ENCODE results near the gene PTPRD. TPM values are rescaled to one million over a fixed set of nuclear protein-coding genes. Genes with fewer than 3 reads are reported as not detected.

Gene PTPRD
- total RNA-seq, 2 experiments from 2014 or later = 0.03 TPM; not detected in 1

DNA sequence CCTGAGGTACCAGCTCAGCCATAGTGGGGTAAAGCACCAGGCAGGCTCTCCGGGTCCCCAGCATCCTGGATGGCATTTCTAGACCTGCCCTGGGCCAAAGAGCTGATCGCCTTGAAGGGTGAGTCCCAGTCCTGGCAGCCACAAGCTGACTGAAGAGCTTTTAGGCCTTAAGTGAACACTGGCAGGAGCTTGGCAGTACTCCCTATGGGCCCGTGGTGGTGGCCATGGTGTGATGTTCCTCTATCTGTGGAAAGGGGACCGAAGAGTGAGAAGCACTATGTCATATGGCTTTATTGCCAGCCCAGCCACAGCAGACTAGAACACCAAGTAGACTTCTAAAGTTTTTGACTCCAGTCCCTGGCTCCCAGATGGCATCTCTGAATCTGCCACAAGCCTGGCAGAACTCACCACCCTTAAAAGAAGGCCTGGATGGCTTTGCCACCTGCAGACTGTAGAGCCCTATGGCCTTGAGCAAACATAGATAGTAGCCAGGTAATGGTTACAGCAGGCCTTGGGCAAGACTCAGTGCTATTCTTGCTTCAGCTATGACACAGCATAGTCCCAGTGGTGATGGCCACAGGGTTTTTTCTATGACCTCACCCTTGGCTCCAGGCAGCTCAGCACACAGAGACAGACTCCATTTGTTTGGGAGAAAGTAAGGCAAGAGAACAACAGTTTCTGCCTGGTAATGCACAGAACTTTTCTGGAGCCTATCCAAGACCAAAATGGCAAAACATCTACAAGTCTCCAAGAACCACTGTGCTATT lies 2011.7 kb downstream of the PTPRD start:
- Histone ChIP-seq H3K79me2 (ENCODE audit: insufficient read depth, low read depth, low read length) (no peaks in the 10 kb centered on the region), H3K9me3 (ENCODE audit: low read length) (no peaks in the 10 kb centered on the region), H3K4me2 (ENCODE audit: low read length) (no peak overlapping the region), H4K20me1 (ENCODE audit: insufficient read depth, low read length) (no peaks in the 10 kb centered on the region), H3K4me3 (ENCODE audit: low read depth, low read length, poor library complexity, severe bottlenecking) (no peak overlapping the region), H3K4me1 (ENCODE audit: insufficient read depth, low read length, poor library complexity, severe bottlenecking) (no peaks in the 10 kb centered on the region), H3K36me3 (ENCODE audit: insufficient read depth, low read length) (no peaks in the 10 kb centered on the region), H2AFZ (ENCODE audit: low read length) (no peak overlapping the region), H3K27ac (ENCODE audit: low read depth, low read length, poor library complexity, severe bottlenecking) (no peak overlapping the region), H3K9me2 (ENCODE audit: insufficient read depth, low read length) (no peaks in the 10 kb centered on the region)
- intact Hi-C loops (cut with micrococcal nuclease; ENCODE audit: unreplicated experiment) = no loop called here
- no peak for DNase-seq (ENCODE audit: low spot score)
- ChIA-PET CTCF (ENCODE audit: unreplicated experiment) (no interaction called here), POLR2A (no interaction called here)
- no TSS peak for BruUV-seq (replicated peaks)
- no peak for TF ChIP-seq EZH2phosphoT487 (IDR thresholded peaks at IDR 0.05; ENCODE audit: borderline replicate concordance, low read depth, low read length)
- TF ChIP-seq, protein P1, sequence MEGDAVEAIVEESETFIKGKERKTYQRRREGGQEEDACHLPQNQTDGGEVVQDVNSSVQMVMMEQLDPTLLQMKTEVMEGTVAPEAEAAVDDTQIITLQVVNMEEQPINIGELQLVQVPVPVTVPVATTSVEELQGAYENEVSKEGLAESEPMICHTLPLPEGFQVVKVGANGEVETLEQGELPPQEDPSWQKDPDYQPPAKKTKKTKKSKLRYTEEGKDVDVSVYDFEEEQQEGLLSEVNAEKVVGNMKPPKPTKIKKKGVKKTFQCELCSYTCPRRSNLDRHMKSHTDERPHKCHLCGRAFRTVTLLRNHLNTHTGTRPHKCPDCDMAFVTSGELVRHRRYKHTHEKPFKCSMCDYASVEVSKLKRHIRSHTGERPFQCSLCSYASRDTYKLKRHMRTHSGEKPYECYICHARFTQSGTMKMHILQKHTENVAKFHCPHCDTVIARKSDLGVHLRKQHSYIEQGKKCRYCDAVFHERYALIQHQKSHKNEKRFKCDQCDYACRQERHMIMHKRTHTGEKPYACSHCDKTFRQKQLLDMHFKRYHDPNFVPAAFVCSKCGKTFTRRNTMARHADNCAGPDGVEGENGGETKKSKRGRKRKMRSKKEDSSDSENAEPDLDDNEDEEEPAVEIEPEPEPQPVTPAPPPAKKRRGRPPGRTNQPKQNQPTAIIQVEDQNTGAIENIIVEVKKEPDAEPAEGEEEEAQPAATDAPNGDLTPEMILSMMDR (conservative IDR thresholded peaks at IDR 0.05; ENCODE audit: low read length) = no peak

DNA sequence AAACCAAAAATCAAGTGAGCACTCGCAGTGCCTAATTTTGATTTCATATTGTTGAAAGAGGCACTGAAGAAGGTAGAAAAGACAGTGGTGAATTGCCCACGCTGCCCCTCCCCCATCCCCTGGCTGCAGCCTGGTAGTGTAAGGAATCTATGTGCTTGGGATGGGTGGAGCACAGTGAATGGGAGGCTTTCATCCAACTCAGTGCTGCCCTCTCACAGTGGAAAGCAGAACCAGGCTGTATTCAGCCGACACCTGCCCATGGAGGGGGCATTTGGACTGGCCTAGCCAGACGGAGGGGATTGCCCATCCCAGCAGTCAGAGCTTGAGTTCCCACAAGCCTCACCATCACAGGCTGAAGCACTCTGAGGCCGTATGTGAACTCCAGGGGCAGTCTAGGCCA lies 2012.9 kb downstream of the PTPRD start:
- no peaks in the 10 kb centered on the region for H3K4me1 ChIP-seq (ENCODE audit: insufficient read depth, low read length, poor library complexity, severe bottlenecking)
- no peak overlapping the region for H2AFZ ChIP-seq (ENCODE audit: low read length)
- DNase-seq (ENCODE audit: low spot score) = no peak
- H3K79me2 ChIP-seq (ENCODE audit: insufficient read depth, low read depth, low read length) = no peaks in the 10 kb centered on the region
- H3K4me2 ChIP-seq (ENCODE audit: low read length) = no peak overlapping the region
- TF ChIP-seq, protein P1 (conservative IDR thresholded peaks at IDR 0.05; ENCODE audit: low read length) = no peak
- no peak for TF ChIP-seq EZH2phosphoT487 (IDR thresholded peaks at IDR 0.05; ENCODE audit: borderline replicate concordance, low read depth, low read length)
- H3K9me3 ChIP-seq (ENCODE audit: low read length) = no peaks in the 10 kb centered on the region
- ChIA-PET CTCF (ENCODE audit: unreplicated experiment) (no interaction called here), POLR2A (no interaction called here)
- no peak overlapping the region for H3K27ac ChIP-seq (ENCODE audit: low read depth, low read length, poor library complexity, severe bottlenecking)
- no TSS peak for BruUV-seq (replicated peaks)
- H3K4me3 ChIP-seq (ENCODE audit: low read depth, low read length, poor library complexity, severe bottlenecking) = no peak overlapping the region
- no peaks in the 10 kb centered on the region for H3K36me3 ChIP-seq (ENCODE audit: insufficient read depth, low read length)
- no peaks in the 10 kb centered on the region for H3K9me2 ChIP-seq (ENCODE audit: insufficient read depth, low read length)
- intact Hi-C loops (cut with micrococcal nuclease; ENCODE audit: unreplicated experiment) = no loop called here
- H4K20me1 ChIP-seq (ENCODE audit: insufficient read depth, low read length) = no peaks in the 10 kb centered on the region

DNA sequence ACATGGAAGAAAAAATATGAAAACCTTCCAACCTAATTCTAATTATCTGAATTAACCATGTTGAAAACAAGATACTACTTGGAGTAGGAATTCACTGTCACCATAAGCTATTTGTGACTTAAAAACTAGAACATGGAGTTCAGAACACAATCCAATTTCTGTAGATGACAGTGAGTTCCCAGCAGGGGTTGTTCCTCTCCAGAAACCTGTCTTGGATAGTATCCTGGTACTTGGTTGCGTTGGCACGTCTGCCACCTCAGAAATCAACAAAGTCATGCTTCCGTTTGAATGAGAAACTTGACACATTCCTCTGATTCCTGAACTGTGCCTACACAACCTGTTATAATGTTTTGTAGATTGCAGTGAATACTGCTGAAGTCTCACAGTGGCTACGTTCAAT lies 2023.3 kb downstream of the PTPRD start:
- CTCF ChIA-PET (ENCODE audit: unreplicated experiment) = no interaction called here
- intact Hi-C loops (cut with micrococcal nuclease; ENCODE audit: unreplicated experiment) = no loop called here
- TF ChIP-seq, protein P1 (conservative IDR thresholded peaks at IDR 0.05; ENCODE audit: low read length) = no peak
- BruUV-seq (replicated peaks) = no TSS peak
- no peak overlapping the region for H3K4me2 ChIP-seq (ENCODE audit: low read length)
- no peaks in the 10 kb centered on the region for H3K9me3 ChIP-seq (ENCODE audit: low read length)
- no peak for DNase-seq (ENCODE audit: low spot score)
- H3K79me2 ChIP-seq (ENCODE audit: insufficient read depth, low read depth, low read length) = no peaks in the 10 kb centered on the region
- H3K36me3 ChIP-seq (ENCODE audit: insufficient read depth, low read length) = no peaks in the 10 kb centered on the region
- H3K4me1 ChIP-seq (ENCODE audit: insufficient read depth, low read length, poor library complexity, severe bottlenecking) = no peaks in the 10 kb centered on the region
- H4K20me1 ChIP-seq (ENCODE audit: insufficient read depth, low read length) = no peaks in the 10 kb centered on the region
- H3K9me2 ChIP-seq (ENCODE audit: insufficient read depth, low read length) = no peaks in the 10 kb centered on the region
- no peak overlapping the region for H3K4me3 ChIP-seq (ENCODE audit: low read depth, low read length, poor library complexity, severe bottlenecking)
- POLR2A ChIA-PET = interaction anchor here (0.6 to 1.4 kb wide), 2 partner anchors 21 to 28 kb away, joined by 3 to 4 read pairs; no protein-coding TSS in a partner anchor
- H2AFZ ChIP-seq (ENCODE audit: low read length) = no peak overlapping the region
- no peak overlapping the region for H3K27ac ChIP-seq (ENCODE audit: low read depth, low read length, poor library complexity, severe bottlenecking)

Data from OCI-LY7 (cell line).